GM20000 (cell line): Measurements from ENCODE around the gene PRKACG.

ENCODE experiments used
- DNase-seq: peaks from one replicate; pipeline ENCODE4 v3.0.0; 2012; ENCODE audit warnings: low spot score
- CTCF ChIP-seq: IDR thresholded peaks from 2 replicates; pipeline ENCODE4 v1.5.1; 2012; ENCODE audit warnings: mild to moderate bottlenecking, control low read depth; ENCODE audit errors: extremely low read depth, missing control alignments

PRKACG gene

DNA sequence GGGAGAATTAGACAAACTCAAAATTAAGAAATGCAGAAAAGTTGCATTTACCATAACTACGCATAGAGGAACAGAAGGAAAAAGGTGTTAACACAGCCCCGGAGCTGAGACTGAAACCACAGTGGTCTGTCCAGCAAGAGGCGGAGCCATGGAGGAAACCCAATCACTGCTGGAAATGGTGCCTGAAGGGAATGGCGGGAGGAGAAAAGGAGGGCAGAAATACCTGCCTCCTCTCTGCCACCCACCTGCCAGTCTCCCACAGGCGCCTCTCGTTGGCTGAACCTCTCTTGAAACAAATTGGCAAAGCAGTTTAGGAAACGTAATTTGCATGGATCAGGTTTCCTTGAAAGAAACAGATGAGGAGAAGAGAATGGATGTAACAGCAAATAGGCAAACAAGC, 9.7 kb upstream of the PRKACG start:
- DNase-seq, result no peak
- no peak for TF ChIP-seq CTCF

DNA sequence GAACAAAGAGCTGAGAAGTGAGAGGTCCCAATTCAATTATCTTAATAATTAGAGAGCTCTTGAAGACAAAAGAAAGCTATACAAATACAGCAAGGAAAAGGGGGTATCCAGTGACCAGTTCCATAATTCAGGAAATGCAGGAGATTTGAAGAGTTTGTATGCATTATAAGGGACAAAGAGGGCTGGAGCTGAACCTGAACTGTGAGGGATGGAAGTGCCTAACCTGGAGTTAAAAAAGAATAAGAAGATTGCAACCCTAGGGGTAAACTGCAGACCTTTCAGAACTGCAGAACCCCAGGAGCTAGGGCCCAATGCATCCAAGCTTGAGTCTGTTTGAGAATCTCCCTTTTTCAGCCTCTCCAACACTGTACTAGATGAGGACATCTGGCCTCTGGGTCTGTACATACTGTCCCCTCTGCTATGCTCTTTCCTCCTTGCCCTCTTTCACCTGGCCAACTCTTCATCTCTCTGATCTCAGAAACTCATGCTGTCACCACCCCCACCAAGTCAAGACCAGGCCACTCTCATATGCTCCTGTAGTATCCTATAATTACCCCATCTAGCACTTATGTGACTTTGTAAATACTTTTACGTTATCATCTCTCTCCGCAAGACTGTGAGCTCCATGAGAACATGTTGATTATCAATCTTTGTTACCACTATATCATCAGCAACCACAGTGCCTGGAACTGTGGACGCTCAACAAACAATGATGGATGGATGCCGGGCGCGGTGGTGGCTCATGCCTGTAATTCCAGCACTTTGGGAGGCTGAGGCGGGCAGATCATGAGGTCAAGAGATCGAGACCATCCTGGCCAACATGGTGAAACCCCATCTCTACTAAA, 6.6 kb upstream of the PRKACG start:
- no peak for TF ChIP-seq CTCF
- DNase-seq, result no peak

DNA sequence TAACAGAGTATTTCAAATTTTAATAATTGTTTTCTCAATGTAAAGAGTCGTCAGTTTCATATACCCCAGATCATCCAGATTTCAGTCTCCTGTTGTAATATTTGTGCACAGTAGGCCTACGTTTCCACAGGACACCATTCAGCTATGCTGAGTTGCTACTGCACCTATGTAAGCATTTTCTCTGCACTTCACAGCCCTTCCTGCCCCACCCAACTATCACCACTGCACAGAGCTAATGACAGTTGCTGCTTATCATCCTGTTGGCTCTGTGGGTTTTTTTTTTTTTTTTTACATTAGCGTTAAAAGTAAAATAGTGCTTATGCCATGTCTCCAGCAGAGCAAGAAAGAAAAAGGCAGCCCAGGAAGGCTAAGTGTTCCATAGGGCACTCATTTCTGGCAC, 5.9 kb upstream of the PRKACG start:
- DNase-seq, result no peak
- TF ChIP-seq CTCF, result no peak

GRCh38 chr9:69018737-69019136, 4.8 kb upstream of the PRKACG start:
- no peak for DNase-seq
- TF ChIP-seq CTCF, result no peak

DNA sequence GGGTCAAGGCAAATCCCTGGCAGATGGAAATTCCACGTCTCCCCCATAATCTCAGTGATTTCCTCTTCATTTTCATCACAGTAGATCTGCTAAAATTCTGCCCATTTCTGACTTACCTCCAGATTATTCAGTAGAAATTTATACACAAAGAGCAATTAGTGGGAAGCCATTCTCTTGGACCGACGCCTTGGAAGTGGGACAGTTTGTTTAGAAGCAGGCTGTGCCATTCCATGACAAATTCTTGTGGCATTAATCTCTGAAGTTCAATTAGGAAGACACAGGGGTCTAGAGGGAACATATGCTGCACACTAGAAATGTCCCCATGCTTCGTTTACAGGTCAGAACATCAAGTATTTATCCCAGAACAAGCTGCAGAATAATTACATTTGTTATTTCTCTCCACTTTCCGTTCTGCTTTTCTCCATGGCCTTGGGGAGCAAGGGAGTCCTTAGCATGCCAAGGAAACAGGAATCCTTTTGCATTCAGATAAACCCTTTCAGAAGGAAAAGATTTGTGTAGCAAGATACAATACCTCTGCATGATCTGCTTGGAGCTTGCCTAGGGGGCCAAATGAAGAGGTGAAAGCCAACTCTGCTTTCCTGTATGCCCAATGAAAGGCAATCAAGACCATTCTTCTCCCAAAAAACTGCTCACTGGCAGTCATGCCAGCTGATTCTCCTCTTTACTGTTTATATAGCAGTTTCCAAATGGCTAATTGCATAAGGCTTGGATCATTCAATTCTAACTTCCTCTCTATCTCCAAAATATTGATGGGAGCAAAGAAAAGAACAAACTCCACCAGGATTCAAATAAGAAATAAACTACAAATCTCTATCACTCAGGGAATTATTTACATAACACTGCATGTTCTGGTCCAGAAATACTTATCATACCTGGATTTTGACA, 2.5 kb upstream of the PRKACG start:
- TF ChIP-seq CTCF, result no peak

DNA sequence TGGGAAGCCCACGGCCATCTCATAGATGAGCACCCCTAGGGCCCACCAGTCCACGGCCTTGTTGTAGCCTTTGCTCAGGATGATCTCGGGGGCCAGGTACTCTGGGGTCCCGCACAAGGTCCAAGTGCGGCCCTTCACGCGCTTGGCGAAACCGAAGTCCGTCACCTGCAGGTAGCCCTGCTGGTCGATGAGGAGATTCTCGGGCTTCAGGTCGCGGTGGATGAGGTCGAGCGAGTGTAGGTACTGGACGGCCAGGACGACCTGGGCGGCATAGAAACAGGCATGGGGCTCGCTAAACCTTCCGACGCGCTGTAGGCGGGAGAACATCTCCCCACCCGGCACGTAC, 558 bp downstream of the PRKACG start:
- no peak for DNase-seq
- TF ChIP-seq CTCF, result no peak

More for the DNA sequence above, 2.5 kb upstream of the PRKACG start:
- DNase-seq, result no peak
